NCI-H1436 treated with DMSO at 0.1 percent for 48 hours (cell line): ENCODE results near the gene LCE1C.

Experiments
- DNase-seq: peaks from one replicate; lab custom pipeline; 2025; lab: John Stamatoyannopoulos, UW

Gene LCE1C

GRCh38 chr1:152806576-152806975, at the start of gene LCE1C:
Gene LCE1C (minus strand): TSS chr1:152806651. CDS start chr1:152805478, 1,173 bp downstream.
- DNase-seq: no peak

GRCh38 chr1:152855661-152856060, 49.2 kb upstream of the LCE1C start:
- DNase-seq: no peak

DNA sequence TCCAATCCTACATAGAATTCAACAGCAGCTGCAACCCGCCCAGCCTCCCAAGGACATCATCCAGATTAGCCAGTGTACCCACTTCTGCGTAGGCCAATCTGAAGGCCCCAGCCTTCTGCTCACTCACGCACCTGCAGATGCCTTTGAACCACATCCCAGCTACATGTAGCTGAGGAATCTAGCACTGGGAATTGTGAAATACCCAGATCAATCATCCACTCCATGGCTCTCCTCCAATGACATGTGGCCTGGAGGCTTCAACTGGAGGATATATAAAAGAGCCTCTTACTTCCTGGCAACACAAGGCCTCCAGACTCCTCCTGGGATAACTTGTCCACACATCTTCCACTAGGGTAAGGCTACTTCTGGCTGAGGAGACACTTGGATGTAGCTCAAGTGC, 36.1 kb upstream of the LCE1C start, which contains the start of gene LCE6A:
Gene LCE6A, plus strand, starts transcription at position 301 of the 400 bp plus-strand sequence. CDS start 665 bp downstream, outside the sequence.
- DNase-seq: no peak

GRCh38 chr1:152836870-152837269, 30.4 kb upstream of the LCE1C start:
- DNase-seq: no peak

GRCh38 chr1:152827173-152827572, 20.7 kb upstream of the LCE1C start, which contains the start of gene LCE1A:
Gene LCE1A (plus strand): TSS chr1:152827473. CDS start chr1:152827473, 0 bp downstream.
- no peak for DNase-seq

GRCh38 chr1:152824964-152825363, 18.5 kb upstream of the LCE1C start:
- no peak for DNase-seq

DNA sequence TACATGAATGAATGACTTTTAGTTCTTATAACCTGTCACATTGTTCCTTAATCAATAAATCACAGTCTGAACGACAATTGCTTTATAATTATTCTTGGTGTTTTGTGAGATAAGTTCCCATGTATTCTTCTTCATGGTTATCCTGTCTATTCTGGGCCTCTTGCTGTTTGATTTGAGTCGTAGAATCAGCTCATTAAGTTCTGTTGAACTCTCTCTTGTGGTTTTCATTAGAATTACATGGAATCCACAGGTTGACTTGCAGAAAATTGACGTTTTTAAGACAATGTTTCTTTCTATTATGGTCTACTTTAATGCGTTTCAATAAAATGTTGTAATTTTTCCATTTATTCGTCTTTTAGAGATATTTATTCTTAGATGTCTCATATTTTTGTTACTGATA, 16.8 kb upstream of the LCE1C start:
- DNase-seq: no peak

DNA sequence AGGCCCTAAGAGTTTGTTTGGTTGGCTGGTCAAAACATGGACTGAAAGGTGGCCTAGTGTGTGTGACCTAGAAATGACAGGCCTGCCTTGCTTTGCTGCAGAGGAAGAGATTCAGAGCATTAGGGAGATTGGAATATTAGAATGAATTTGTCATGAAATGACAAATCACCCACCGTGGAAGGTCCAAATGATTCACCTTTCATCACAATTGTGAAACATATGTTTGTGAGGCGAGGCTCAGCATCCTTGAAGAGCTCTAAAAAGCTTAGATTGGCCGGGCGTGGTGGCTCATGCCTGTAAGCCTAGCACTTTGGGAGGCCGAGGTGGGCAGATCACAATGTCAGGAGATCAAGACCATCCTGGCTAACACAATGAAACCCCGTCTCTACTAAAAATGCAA, 10.9 kb upstream of the LCE1C start:
- DNase-seq: no peak

- DNase-seq: no peak
Measured at GRCh38 chr1:152811671-152812070, 5.2 kb upstream of the LCE1C start, which contains the start of gene LCE1B. Gene LCE1B (plus strand): TSS chr1:152811971. CDS start chr1:152812447, 476 bp downstream.

GRCh38 chr1:152811050-152811449, 4.6 kb upstream of the LCE1C start:
- no peak for DNase-seq

DNA sequence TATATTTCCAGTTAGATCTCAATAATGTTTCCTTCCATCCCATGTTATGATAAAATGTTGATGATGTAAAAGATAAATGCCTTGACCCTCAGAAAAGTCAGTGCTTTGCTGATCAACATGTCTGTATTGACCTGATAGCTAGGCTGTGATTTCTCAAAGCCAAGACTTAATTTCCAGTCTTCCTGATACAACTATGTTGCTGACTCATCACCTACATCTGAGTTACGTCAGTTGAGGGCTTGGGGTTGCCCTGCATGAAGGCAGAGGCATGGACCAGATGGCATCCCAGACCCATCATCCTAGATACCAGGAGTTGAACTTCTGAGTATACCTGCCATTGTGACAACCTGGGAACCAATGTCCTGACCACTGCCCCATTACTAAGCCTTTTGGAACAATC, 5.1 kb downstream of the LCE1C start:
- no peak for DNase-seq

GRCh38 chr1:152796421-152796820, 10.0 kb downstream of the LCE1C start, which contains the start of gene LCE1D:
Gene LCE1D (plus strand): TSS chr1:152796721. CDS start chr1:152797795, 1,074 bp downstream.
- DNase-seq: no peak

DNA sequence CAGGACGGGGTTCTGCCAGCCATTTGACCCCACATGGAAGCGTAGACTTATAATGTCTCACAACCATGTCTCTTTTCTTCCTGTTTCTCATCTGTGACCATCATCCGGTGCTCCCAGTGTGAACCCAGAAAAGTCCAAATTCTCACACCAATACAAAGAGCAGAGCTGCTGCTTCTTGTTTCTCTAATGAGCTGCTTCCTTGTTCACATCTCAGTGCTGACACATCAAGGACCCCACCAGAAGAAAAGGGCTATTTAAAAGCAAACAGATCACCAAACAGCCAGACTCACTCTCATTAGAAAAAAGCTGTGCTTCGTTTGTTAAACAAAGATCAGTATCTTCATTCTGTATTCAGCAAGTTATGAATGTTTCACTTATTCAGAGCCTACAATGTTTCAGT, 10.8 kb downstream of the LCE1C start:
- no peak for DNase-seq

- DNase-seq: no peak
Measured at GRCh38 chr1:152786077-152786476, 20.4 kb downstream of the LCE1C start, which contains the start of gene LCE1E. Gene LCE1E (plus strand): TSS chr1:152786257. CDS start chr1:152787300, 1,043 bp downstream.

DNA sequence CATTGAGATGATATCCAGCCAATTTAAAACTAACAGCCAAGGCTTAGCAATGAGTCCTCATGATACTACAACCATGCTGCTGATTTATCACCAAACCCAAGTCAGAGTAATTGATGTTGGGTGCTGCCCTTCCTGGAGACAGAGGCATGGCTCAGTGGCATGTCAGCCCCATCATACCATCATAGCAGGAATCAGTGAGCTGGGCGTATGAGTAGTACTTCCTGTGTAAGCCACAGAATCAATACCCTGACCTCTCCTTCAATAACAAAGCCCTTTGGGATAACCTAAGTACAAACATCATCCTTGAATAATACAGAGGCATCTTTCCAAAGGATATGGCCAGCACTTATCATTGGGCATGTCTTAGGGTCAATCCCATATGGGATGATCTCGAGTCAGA, 23.4 kb downstream of the LCE1C start:
- no peak for DNase-seq

- no peak for DNase-seq
Measured at GRCh38 chr1:152777510-152778137, 28.8 kb downstream of the LCE1C start.

DNA sequence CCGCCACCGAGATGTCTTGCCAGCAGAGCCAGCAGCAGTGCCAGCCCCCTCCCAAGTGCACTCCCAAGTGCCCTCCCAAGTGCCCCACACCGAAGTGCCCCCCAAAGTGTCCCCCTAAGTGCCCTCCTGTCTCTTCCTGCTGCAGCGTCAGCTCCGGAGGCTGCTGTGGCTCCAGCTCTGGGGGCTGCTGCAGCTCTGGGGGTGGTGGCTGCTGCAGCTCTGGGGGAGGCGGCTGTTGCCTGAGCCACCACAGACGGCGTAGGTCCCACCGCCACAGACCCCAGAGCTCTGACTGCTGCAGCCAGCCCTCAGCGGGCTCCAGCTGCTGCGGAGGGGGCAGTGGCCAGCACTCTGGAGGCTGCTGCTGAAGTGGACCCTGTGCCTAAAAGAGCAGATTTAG, 30.1 kb downstream of the LCE1C start:
- DNase-seq: no peak

DNA sequence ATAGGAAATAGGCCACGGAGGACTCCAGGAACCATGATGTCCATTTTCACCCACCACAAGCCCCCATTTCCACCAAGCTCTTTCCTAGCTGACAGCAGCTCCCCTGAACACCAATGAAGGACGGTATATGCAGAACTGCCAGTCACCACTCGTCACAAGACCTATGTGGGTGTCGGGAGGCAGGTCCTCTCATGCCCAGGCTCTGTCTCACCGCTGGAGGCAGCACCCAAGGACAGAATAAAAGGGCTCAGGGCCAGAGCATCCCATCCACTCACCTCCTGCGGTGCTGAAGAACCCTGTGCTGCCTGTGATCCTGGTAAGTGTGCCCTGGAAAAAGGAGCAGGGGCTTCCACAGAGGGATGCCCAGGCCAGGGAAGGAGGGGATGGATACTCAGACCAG, 31.6 kb downstream of the LCE1C start, which contains the start of gene LCE1F:
Gene LCE1F, plus strand, starts transcription at position 266 of the 400 bp plus-strand sequence. CDS start 1,232 bp downstream, outside the sequence.
- DNase-seq: no peak

DNA sequence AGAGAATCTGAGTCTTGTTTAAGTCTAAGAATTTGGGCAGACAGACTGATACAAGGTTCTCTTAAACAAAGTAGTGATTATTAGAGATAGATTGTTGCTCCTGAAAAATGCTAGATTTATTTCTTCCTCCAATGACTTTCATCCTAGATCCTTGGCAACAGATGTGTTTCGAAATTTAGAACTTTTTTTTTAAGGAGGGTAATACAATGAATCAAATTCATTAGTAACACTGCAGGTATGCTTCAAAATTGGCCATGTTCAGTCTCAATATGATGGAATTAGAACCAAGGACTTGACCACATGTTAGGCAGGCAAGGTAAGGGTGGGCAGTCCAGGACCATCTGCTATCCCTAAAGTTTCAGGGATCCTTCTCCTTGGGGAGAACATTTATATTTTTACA, 36.0 kb downstream of the LCE1C start:
- no peak for DNase-seq

GRCh38 chr1:152768847-152769533, 37.5 kb downstream of the LCE1C start:
- no peak for DNase-seq

- DNase-seq: no peak
Measured at GRCh38 chr1:152761609-152762213, 44.7 kb downstream of the LCE1C start.

GRCh38 chr1:152760551-152761190, 45.8 kb downstream of the LCE1C start:
- DNase-seq: no peak
